SIG-M5 treated with dmso at 0.1 percent for 504 hours (cell line): ENCODE results near the gene EPO.
"Not testable (repeated sequence)": the region's sequence is repeated elsewhere in the genome, so short reads cannot be mapped to it uniquely, and the experiment has no call there.

Source experiments
- DNase-seq: peaks from one replicate; lab custom pipeline; 2025; ENCODE audit not compliant: unreplicated experiment; lab: John Stamatoyannopoulos, UW

EPO gene

GRCh38 chr7:100701089-100701488 is 19.2 kb upstream of the EPO start:
- DNase-seq, result not testable (repeated sequence)

GRCh38 chr7:100705320-100705752 is 14.9 kb upstream of the EPO start:
- DNase-seq, result peak; percentile 57

- DNase-seq, result peak; percentile 94
Measured at GRCh38 chr7:100705753-100706671, 14.3 kb upstream of the EPO start, which contains the start of gene POP7. POP7 (plus strand) TSS chr7:100706121; CDS start chr7:100706831, 710 bp downstream.

- DNase-seq, result no peak
Measured at GRCh38 chr7:100706672-100707311, 13.5 kb upstream of the EPO start.

GRCh38 chr7:100708395-100708794 is 11.9 kb upstream of the EPO start:
- no peak for DNase-seq

- DNase-seq, result no peak
Measured at GRCh38 chr7:100710452-100710851, 9.8 kb upstream of the EPO start.

- no peak for DNase-seq
Measured at GRCh38 chr7:100711369-100711768, 8.9 kb upstream of the EPO start.

GRCh38 chr7:100714725-100715124 is 5.5 kb upstream of the EPO start:
- no peak for DNase-seq

- not testable (repeated sequence) for DNase-seq
Measured at GRCh38 chr7:100717073-100717472, 3.2 kb upstream of the EPO start.

- no peak for DNase-seq
Measured at GRCh38 chr7:100719523-100720278, 567 bp upstream of the EPO start.

- no peak for DNase-seq
Measured at GRCh38 chr7:100720671-100721504, 620 bp downstream of the EPO start.

- no peak for DNase-seq
Measured at GRCh38 chr7:100721505-100721812, 1.2 kb downstream of the EPO start.

GRCh38 chr7:100722480-100723212 is 2.4 kb downstream of the EPO start:
- no peak for DNase-seq

GRCh38 chr7:100723732-100724275 is 3.5 kb downstream of the EPO start:
- no peak for DNase-seq

GRCh38 chr7:100724364-100724763 is 4.1 kb downstream of the EPO start:
- not testable (repeated sequence) for DNase-seq

- no peak for DNase-seq
Measured at GRCh38 chr7:100726996-100727761, 6.9 kb downstream of the EPO start.

- DNase-seq, result no peak
Measured at GRCh38 chr7:100728196-100728595, 7.9 kb downstream of the EPO start.

GRCh38 chr7:100730136-100730800 is 10.0 kb downstream of the EPO start:
- no peak for DNase-seq
